DOHH2 (cell line): ENCODE measurements around the gene NEDD4L.

Experiments
- EZH2phosphoT487 ChIP-seq: fragments of 200-600 bp; sonication (generic); IDR thresholded peaks from 2 replicates; pipeline ENCODE4 v1.6.1; 2017; ENCODE audit warnings: borderline replicate concordance, mild to moderate bottlenecking, antibody characterized with exemption, low read length, moderate library complexity, mixed read lengths
- TF ChIP-seq, protein P1 (sequence below): fragments of 200-600 bp; sonication (generic); IDR thresholded peaks from one replicate; pipeline ENCODE4 v1.5.1; 2014; ENCODE audit warnings: antibody characterized with exemption, mild to moderate bottlenecking, low read depth, low read length; ENCODE audit not compliant: poor library complexity, severe bottlenecking

DNA sequence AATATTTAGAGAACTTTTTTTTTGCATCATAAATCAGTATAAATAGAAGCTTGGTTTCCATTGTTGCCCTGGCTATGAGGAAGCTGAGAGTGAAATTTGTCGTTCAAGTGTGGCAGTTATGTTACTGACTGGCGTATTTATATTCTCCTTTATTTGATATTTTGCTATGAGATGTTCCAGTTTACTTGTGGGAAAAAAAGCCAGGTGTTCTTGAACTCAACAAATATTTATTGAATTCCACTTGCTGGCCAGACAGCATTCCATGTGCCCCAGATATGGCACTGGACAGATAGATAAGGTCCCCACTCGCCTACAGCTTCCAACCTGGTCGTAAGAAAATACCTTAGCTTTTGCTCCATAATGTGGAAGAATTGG is 44.7 kb downstream of the NEDD4L start:
- TF ChIP-seq, protein P1, sequence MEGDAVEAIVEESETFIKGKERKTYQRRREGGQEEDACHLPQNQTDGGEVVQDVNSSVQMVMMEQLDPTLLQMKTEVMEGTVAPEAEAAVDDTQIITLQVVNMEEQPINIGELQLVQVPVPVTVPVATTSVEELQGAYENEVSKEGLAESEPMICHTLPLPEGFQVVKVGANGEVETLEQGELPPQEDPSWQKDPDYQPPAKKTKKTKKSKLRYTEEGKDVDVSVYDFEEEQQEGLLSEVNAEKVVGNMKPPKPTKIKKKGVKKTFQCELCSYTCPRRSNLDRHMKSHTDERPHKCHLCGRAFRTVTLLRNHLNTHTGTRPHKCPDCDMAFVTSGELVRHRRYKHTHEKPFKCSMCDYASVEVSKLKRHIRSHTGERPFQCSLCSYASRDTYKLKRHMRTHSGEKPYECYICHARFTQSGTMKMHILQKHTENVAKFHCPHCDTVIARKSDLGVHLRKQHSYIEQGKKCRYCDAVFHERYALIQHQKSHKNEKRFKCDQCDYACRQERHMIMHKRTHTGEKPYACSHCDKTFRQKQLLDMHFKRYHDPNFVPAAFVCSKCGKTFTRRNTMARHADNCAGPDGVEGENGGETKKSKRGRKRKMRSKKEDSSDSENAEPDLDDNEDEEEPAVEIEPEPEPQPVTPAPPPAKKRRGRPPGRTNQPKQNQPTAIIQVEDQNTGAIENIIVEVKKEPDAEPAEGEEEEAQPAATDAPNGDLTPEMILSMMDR, result no peak
- no peak for TF ChIP-seq EZH2phosphoT487
